ENCODE data around the gene ST14.

ST14 gene

GRCh38 chr11:130146796-130147195 is 12.8 kb upstream of the ST14 start:
- Histone ChIP-seq H3K9me3 (ENCODE audit: insufficient read depth, low read length) (no peaks in the 10 kb centered on the region), H3K9ac (ENCODE audit: insufficient read length, low read depth) (no peak overlapping the region), H3K27me3 (ENCODE audit: insufficient read depth, insufficient read length) (no peaks in the 10 kb centered on the region), H3K4me3 (ENCODE audit: insufficient read length, low read depth) (no peak overlapping the region), H3K4me1 (ENCODE audit: insufficient read depth, insufficient read length) (no peaks in the 10 kb centered on the region), H3K36me3 (ENCODE audit: insufficient read depth, insufficient read length, low read length) (peaks cover 41% of the 10 kb centered on the region)
- DNase-seq (ENCODE audit: low read depth, low spot score): no peak
- TF ChIP-seq SUZ12 (IDR thresholded peaks at IDR 0.05; ENCODE audit: extremely low read depth, insufficient read depth, insufficient read length) (no peak), ZNF274 (IDR thresholded peaks at IDR 0.05; ENCODE audit: low read depth, low read length) (no peak), YY1 (IDR thresholded peaks at IDR 0.05; ENCODE audit: insufficient read depth, insufficient read length) (no peak)

- no peak for DNase-seq (ENCODE audit: low read depth, low spot score)
- Histone ChIP-seq H3K9me3 (ENCODE audit: insufficient read depth, low read length) (no peaks in the 10 kb centered on the region), H3K36me3 (ENCODE audit: insufficient read depth, insufficient read length, low read length) (peaks cover 21% of the 10 kb centered on the region), H3K9ac (ENCODE audit: insufficient read length, low read depth) (no peak overlapping the region), H3K4me1 (ENCODE audit: insufficient read depth, insufficient read length) (no peaks in the 10 kb centered on the region), H3K4me3 (ENCODE audit: insufficient read length, low read depth) (no peak overlapping the region), H3K27me3 (ENCODE audit: insufficient read depth, insufficient read length) (no peaks in the 10 kb centered on the region)
- TF ChIP-seq ZNF274 (IDR thresholded peaks at IDR 0.05; ENCODE audit: low read depth, low read length) (no peak), YY1 (IDR thresholded peaks at IDR 0.05; ENCODE audit: insufficient read depth, insufficient read length) (no peak), SUZ12 (IDR thresholded peaks at IDR 0.05; ENCODE audit: extremely low read depth, insufficient read depth, insufficient read length) (no peak)
Observed at GRCh38 chr11:130148796-130149326, 10.7 kb upstream of the ST14 start.

- no peaks in the 10 kb centered on the region for H3K27me3 ChIP-seq (ENCODE audit: insufficient read depth, insufficient read length)
- H3K9me3 ChIP-seq (ENCODE audit: insufficient read depth, low read length): no peaks in the 10 kb centered on the region
- H3K4me3 ChIP-seq (ENCODE audit: insufficient read length, low read depth): no peak overlapping the region
- DNase-seq (ENCODE audit: low read depth, low spot score): no peak
- TF ChIP-seq SUZ12 (IDR thresholded peaks at IDR 0.05; ENCODE audit: extremely low read depth, insufficient read depth, insufficient read length) (no peak), ZNF274 (IDR thresholded peaks at IDR 0.05; ENCODE audit: low read depth, low read length) (no peak), YY1 (IDR thresholded peaks at IDR 0.05; ENCODE audit: insufficient read depth, insufficient read length) (no peak)
- no peak overlapping the region for H3K9ac ChIP-seq (ENCODE audit: insufficient read length, low read depth)
- no peaks in the 10 kb centered on the region for H3K4me1 ChIP-seq (ENCODE audit: insufficient read depth, insufficient read length)
- H3K36me3 ChIP-seq (ENCODE audit: insufficient read depth, insufficient read length, low read length): peaks cover 4% of the 10 kb centered on the region
Observed at GRCh38 chr11:130150790-130151189, 8.8 kb upstream of the ST14 start.

- H3K36me3 ChIP-seq (ENCODE audit: insufficient read depth, insufficient read length, low read length): peaks cover 4% of the 10 kb centered on the region
- no peaks in the 10 kb centered on the region for H3K9me3 ChIP-seq (ENCODE audit: insufficient read depth, low read length)
- no peak overlapping the region for H3K9ac ChIP-seq (ENCODE audit: insufficient read length, low read depth)
- no peaks in the 10 kb centered on the region for H3K27me3 ChIP-seq (ENCODE audit: insufficient read depth, insufficient read length)
- TF ChIP-seq SUZ12 (IDR thresholded peaks at IDR 0.05; ENCODE audit: extremely low read depth, insufficient read depth, insufficient read length): no peak
- no peak for TF ChIP-seq ZNF274 (IDR thresholded peaks at IDR 0.05; ENCODE audit: low read depth, low read length)
- TF ChIP-seq YY1 (IDR thresholded peaks at IDR 0.05; ENCODE audit: insufficient read depth, insufficient read length): no peak
- DNase-seq (ENCODE audit: low read depth, low spot score): no peak
- no peak overlapping the region for H3K4me3 ChIP-seq (ENCODE audit: insufficient read length, low read depth)
- H3K4me1 ChIP-seq (ENCODE audit: insufficient read depth, insufficient read length): peaks cover 1% of the 10 kb centered on the region
Observed at GRCh38 chr11:130151196-130151595, 8.4 kb upstream of the ST14 start.

GRCh38 chr11:130156108-130157022 is 3.2 kb upstream of the ST14 start:
- TF ChIP-seq SUZ12 (IDR thresholded peaks at IDR 0.05; ENCODE audit: extremely low read depth, insufficient read depth, insufficient read length) (no peak), YY1 (IDR thresholded peaks at IDR 0.05; ENCODE audit: insufficient read depth, insufficient read length) (no peak), ZNF274 (IDR thresholded peaks at IDR 0.05; ENCODE audit: low read depth, low read length) (no peak)
- Histone ChIP-seq H3K36me3 (ENCODE audit: insufficient read depth, insufficient read length, low read length) (no peaks in the 10 kb centered on the region), H3K9ac (ENCODE audit: insufficient read length, low read depth) (no peak overlapping the region), H3K4me3 (ENCODE audit: insufficient read length, low read depth) (no peak overlapping the region), H3K27me3 (ENCODE audit: insufficient read depth, insufficient read length) (peaks cover 39% of the 10 kb centered on the region), H3K4me1 (ENCODE audit: insufficient read depth, insufficient read length) (peaks cover 12% of the 10 kb centered on the region), H3K9me3 (ENCODE audit: insufficient read depth, low read length) (no peaks in the 10 kb centered on the region)
- no peak for DNase-seq (ENCODE audit: low read depth, low spot score)

GRCh38 chr11:130157101-130157500 is 2.5 kb upstream of the ST14 start:
- no peak for DNase-seq (ENCODE audit: low read depth, low spot score)
- Histone ChIP-seq H3K27me3 (ENCODE audit: insufficient read depth, insufficient read length) (peaks cover 44% of the 10 kb centered on the region), H3K4me1 (ENCODE audit: insufficient read depth, insufficient read length) (peaks cover 12% of the 10 kb centered on the region), H3K36me3 (ENCODE audit: insufficient read depth, insufficient read length, low read length) (no peaks in the 10 kb centered on the region), H3K4me3 (ENCODE audit: insufficient read length, low read depth) (no peak overlapping the region), H3K9me3 (ENCODE audit: insufficient read depth, low read length) (no peaks in the 10 kb centered on the region), H3K9ac (ENCODE audit: insufficient read length, low read depth) (no peak overlapping the region)
- no peak for TF ChIP-seq SUZ12 (IDR thresholded peaks at IDR 0.05; ENCODE audit: extremely low read depth, insufficient read depth, insufficient read length)
- no peak for TF ChIP-seq ZNF274 (IDR thresholded peaks at IDR 0.05; ENCODE audit: low read depth, low read length)
- TF ChIP-seq YY1 (IDR thresholded peaks at IDR 0.05; ENCODE audit: insufficient read depth, insufficient read length): no peak

- peaks cover 12% of the 10 kb centered on the region for H3K4me1 ChIP-seq (ENCODE audit: insufficient read depth, insufficient read length)
- DNase-seq (ENCODE audit: low read depth, low spot score): no peak
- no peaks in the 10 kb centered on the region for H3K36me3 ChIP-seq (ENCODE audit: insufficient read depth, insufficient read length, low read length)
- H3K4me3 ChIP-seq (ENCODE audit: insufficient read length, low read depth): no peak overlapping the region
- no peaks in the 10 kb centered on the region for H3K9me3 ChIP-seq (ENCODE audit: insufficient read depth, low read length)
- peaks cover 50% of the 10 kb centered on the region for H3K27me3 ChIP-seq (ENCODE audit: insufficient read depth, insufficient read length)
- no peak overlapping the region for H3K9ac ChIP-seq (ENCODE audit: insufficient read length, low read depth)
- no peak for TF ChIP-seq SUZ12 (IDR thresholded peaks at IDR 0.05; ENCODE audit: extremely low read depth, insufficient read depth, insufficient read length)
- TF ChIP-seq YY1 (IDR thresholded peaks at IDR 0.05; ENCODE audit: insufficient read depth, insufficient read length): no peak
- TF ChIP-seq ZNF274 (IDR thresholded peaks at IDR 0.05; ENCODE audit: low read depth, low read length): no peak
Observed at GRCh38 chr11:130157840-130158239, 1.7 kb upstream of the ST14 start.

All from NT2/D1 (cell line).